HUES6 (cell line): ENCODE results near the gene VIL1.

Source experiments
- H3K27ac ChIP-seq: 2 replicates; pipeline ENCODE4 v1.7.0; 2013; ENCODE audit warnings: low read depth, mild to moderate bottlenecking, low read length, inconsistent platforms
- H3K27me3 ChIP-seq: 2 replicates; pipeline ENCODE4 v1.6.1; 2013; ENCODE audit warnings: low read length; ENCODE audit not compliant: control insufficient read depth, insufficient read depth
- H3K36me3 ChIP-seq: 2 replicates; pipeline ENCODE4 v1.6.1; 2013; ENCODE audit warnings: low read length; ENCODE audit not compliant: control insufficient read depth, insufficient read depth
- H3K4me1 ChIP-seq: 2 replicates; pipeline ENCODE4 v1.6.1; 2013; ENCODE audit warnings: low read length; ENCODE audit not compliant: control insufficient read depth, insufficient read depth
- H3K4me3 ChIP-seq: 2 replicates; pipeline ENCODE4 v1.5.1; 2013; ENCODE audit warnings: low read depth, low read length
- H3K9ac ChIP-seq: one replicate; pipeline ENCODE4 v1.6.1; 2013; ENCODE audit warnings: mild to moderate bottlenecking, low read length
- H3K9me3 ChIP-seq: 2 replicates; pipeline ENCODE4 v1.6.1; 2013; ENCODE audit warnings: low read depth, low read length; ENCODE audit not compliant: control insufficient read depth, insufficient read depth

The VIL1 gene

DNA sequence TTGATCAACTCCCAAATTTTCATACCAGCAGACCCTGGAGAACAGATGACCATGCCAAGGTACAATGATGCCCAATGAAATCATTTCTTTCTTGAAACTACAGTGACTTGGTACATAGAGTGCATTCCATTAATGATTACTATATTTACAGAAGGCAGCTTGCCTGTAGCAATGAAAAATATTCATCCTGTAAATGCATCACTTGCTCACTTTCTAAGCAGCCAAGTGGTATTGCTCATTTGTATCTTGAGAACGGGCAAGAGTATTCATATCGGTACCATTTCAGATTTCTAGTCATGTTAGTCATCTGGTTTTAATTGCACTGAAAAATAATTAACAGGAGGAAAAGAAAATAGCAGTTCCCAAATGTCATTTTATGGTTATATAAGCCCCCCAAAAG, 59.6 kb downstream of the VIL1 start:
- Histone ChIP-seq H3K36me3 (peaks cover 70% of the 10 kb centered on the region), H3K27me3 (no peaks in the 10 kb centered on the region), H3K4me3 (no peak overlapping the region), H3K9me3 (no peaks in the 10 kb centered on the region), H3K4me1 (no peaks in the 10 kb centered on the region), H3K27ac (no peak overlapping the region), H3K9ac (no peak overlapping the region)

- Histone ChIP-seq H3K4me1 (no peaks in the 10 kb centered on the region), H3K36me3 (peaks cover 69% of the 10 kb centered on the region), H3K27me3 (no peaks in the 10 kb centered on the region)
Observed at GRCh38 chr2:218479595-218479994, 60.7 kb downstream of the VIL1 start.

GRCh38 chr2:218482651-218483050, 63.7 kb downstream of the VIL1 start:
- Histone ChIP-seq H3K27ac (no peak overlapping the region), H3K9me3 (no peaks in the 10 kb centered on the region), H3K36me3 (peaks cover 74% of the 10 kb centered on the region), H3K27me3 (no peaks in the 10 kb centered on the region), H3K4me3 (no peak overlapping the region), H3K4me1 (no peaks in the 10 kb centered on the region), H3K9ac (no peak overlapping the region)

More at GRCh38 chr2:218479595-218479994, 60.7 kb downstream of the VIL1 start:
- no peak overlapping the region for H3K9ac ChIP-seq
- H3K9me3 ChIP-seq: no peaks in the 10 kb centered on the region
- H3K4me3 ChIP-seq: no peak overlapping the region
- H3K27ac ChIP-seq: no peak overlapping the region

- H3K9me3 ChIP-seq: no peaks in the 10 kb centered on the region
- H3K36me3 ChIP-seq: peaks cover 77% of the 10 kb centered on the region
- no peak overlapping the region for H3K9ac ChIP-seq
- no peak overlapping the region for H3K27ac ChIP-seq
- no peaks in the 10 kb centered on the region for H3K4me1 ChIP-seq
- H3K27me3 ChIP-seq: no peaks in the 10 kb centered on the region
- no peak overlapping the region for H3K4me3 ChIP-seq
Observed at GRCh38 chr2:218485986-218486667, 67.2 kb downstream of the VIL1 start.

GRCh38 chr2:218500501-218501060, 81.7 kb downstream of the VIL1 start:
- Histone ChIP-seq H3K4me3 (no peak overlapping the region), H3K4me1 (peaks cover 20% of the 10 kb centered on the region), H3K9me3 (no peaks in the 10 kb centered on the region), H3K36me3 (peaks cover 31% of the 10 kb centered on the region), H3K9ac (no peak overlapping the region), H3K27me3 (no peaks in the 10 kb centered on the region), H3K27ac (no peak overlapping the region; the same call in 1 of the 2 replicates)

DNA sequence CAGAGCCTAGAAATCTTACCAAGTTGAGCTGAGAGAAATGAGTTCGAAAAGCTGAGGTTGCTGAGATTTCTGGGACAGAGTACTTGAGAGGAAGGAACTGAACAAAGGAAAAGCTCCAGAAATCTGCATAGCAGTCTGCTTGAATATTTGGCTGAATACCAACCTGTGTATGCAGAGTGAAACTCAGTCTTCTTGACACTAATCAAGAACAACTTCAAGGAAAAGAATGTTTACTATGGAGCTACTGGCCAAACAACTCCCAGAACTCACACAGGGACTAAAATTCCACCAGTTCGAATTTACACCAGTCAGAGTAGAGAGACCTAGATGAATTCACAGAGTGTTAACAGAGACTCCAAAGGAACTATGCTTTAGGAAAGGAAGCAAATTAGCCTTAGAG, 82.7 kb downstream of the VIL1 start:
- H3K4me1 ChIP-seq: peaks cover 20% of the 10 kb centered on the region
- peak overlapping the region; percentile 44 for H3K27ac ChIP-seq
- peak overlapping the region; percentile 49 for H3K9ac ChIP-seq
- no peak overlapping the region for H3K4me3 ChIP-seq
- H3K9me3 ChIP-seq: no peaks in the 10 kb centered on the region
- peaks cover 24% of the 10 kb centered on the region for H3K36me3 ChIP-seq
- no peaks in the 10 kb centered on the region for H3K27me3 ChIP-seq
